Measurements from ENCODE around the gene OLFM1.

DNA sequence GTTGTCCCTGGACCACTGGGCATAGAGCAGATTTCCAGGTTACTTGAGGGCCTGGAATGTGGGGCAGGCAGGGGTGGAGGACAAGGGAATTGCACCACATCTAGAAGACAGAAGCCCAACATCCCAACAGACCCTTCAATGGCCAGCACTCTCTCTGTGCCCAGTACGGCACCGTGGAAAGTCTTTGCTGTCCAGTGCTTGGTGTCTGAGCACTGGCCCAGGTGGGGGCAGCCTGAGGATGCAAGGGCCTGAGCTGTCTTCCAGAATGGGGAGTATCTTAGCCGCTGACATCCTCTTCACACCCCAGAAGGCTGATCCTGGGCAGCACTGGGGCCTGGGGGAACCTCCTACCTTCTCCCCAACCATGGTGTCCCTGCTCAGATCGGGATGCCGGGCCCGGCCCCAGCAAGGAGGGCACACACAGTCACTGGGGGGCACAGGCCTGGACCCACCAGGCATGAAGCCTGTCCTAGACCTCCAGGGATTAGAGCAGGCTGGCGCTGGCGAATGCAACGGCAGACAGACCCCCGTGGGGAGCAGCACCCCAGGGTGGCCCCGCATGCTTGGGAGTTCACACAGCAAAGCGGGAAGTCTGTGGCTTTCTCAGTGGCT, 40.6 kb upstream of the OLFM1 start:
- TF ChIP-seq RAD21 (IDR thresholded peaks at IDR 0.05; ENCODE audit: low read depth) (no peak), EP300 (IDR thresholded peaks at IDR 0.05; ENCODE audit: borderline replicate concordance) (no peak), FOXM1 (IDR thresholded peaks at IDR 0.05; ENCODE audit: borderline replicate concordance, low read depth) (no peak)
- TF ChIP-seq, protein P1, sequence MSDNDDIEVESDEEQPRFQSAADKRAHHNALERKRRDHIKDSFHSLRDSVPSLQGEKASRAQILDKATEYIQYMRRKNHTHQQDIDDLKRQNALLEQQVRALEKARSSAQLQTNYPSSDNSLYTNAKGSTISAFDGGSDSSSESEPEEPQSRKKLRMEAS (IDR thresholded peaks at IDR 0.05), result no peak

Measured in Ishikawa (cell line).